Non-pigmented ciliary epithelial cell (primary cell): ENCODE results near the gene FUT2.
"Not testable (repeated sequence)": the region's sequence is repeated elsewhere in the genome, so short reads cannot be mapped to it uniquely, and the experiment has no call there.

Source experiments
- DNase-seq: peaks from one replicate; pipeline ENCODE4 v3.0.0-alpha.2; 2010; ENCODE audit warnings: low read depth

The FUT2 gene

DNA sequence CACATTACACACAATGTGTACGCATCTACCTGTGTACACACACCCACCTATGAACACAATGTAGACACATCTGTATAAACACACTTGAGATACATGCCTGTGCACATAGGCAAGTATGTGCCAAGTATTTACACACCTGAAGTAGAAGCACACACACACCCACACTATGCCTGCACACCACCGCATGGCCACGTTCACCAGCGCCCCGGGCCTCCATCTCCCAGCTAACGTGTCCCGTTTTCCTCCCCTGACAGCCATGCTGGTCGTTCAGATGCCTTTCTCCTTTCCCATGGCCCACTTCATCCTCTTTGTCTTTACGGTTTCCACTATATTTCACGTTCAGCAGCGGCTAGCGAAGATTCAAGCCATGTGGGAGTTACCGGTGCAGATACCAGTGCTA, 6.9 kb downstream of the FUT2 start:
- DNase-seq: no peak

DNA sequence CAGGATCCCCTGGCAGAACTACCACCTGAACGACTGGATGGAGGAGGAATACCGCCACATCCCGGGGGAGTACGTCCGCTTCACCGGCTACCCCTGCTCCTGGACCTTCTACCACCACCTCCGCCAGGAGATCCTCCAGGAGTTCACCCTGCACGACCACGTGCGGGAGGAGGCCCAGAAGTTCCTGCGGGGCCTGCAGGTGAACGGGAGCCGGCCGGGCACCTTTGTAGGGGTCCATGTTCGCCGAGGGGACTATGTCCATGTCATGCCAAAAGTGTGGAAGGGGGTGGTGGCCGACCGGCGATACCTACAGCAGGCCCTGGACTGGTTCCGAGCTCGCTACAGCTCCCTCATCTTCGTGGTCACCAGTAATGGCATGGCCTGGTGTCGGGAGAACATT, 7.5 kb downstream of the FUT2 start:
- DNase-seq: no peak

DNA sequence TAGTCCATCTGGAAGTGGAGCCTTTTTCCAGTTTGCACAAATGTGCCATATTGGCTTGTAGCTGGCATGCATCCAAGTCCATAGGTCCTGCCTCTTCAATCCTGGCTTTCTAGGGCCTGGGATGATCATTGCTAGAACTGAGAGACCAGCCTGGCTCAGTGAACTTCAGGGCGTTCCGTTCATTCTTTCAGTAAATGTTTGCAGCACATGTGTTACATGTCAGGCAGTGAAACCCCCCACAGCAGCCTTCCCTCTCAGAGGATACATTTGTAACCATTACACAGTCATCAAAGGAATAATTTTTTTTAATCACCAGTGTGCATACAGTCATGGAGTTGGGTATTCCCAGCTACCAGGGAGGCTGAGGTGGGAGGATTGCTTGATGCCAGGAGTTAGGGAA, 9.7 kb downstream of the FUT2 start:
- no peak for DNase-seq

DNA sequence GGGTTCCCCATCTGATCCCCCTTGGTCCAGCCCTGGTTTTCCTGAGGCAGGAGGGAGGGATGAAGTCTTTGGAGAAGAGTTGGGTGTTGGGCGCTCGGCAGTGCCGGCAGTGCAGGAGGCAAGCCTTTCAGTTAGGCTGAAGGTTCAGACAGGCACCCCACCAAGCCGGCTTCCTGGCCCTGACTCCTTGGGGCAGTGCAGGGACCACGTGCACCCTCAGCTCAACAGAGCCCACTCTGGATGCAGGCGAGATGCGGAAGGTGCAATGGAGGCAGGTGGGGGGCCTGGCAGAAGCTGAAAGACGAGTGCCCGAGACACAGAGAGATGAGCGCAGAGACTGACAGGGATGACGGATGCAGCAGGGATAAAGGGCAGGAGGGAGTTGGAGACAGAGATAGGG, 12.7 kb downstream of the FUT2 start:
- DNase-seq: no peak

GRCh38 chr19:48711106-48711662, 15.4 kb downstream of the FUT2 start:
- DNase-seq: no peak

DNA sequence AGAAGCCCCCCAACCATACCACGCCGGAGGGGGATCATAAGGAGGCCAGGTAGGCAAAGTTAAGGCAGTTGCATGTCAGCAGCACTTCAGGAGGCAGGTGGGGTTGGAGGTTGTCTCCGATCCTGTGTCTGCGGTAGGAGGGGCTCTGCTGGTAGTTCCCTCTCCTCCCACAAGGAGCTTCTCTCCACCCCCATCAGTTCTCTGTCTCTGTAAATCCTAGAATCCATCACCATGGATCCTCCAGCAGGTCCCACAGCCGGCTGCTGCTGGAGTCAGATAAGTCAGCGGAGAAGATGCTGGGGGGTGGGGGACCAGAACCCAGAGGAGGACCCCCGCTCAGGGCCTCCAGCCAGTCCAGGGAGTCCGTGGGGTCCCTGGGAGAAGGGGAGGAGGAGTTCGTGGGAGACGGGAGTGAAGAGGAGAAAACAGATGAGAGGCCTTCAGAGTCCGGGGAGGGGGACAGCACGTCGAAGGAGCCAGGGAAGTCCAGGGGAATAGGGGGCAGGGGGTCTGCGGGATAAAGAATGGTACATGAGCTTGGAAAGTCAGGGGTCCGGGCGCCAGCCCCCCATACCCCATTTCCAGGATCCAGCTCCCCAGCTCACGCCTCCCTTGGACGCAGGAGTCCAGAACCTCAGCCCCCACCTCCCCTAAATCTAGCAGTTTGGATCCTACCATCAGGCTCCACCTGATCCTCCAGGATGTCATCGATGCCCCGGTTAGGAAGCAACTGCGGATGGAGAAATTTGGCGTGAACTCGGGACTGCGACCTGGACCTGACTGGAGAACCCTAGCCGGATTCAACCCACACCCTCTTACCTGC, 17.5 kb downstream of the FUT2 start:
- DNase-seq: no peak

DNA sequence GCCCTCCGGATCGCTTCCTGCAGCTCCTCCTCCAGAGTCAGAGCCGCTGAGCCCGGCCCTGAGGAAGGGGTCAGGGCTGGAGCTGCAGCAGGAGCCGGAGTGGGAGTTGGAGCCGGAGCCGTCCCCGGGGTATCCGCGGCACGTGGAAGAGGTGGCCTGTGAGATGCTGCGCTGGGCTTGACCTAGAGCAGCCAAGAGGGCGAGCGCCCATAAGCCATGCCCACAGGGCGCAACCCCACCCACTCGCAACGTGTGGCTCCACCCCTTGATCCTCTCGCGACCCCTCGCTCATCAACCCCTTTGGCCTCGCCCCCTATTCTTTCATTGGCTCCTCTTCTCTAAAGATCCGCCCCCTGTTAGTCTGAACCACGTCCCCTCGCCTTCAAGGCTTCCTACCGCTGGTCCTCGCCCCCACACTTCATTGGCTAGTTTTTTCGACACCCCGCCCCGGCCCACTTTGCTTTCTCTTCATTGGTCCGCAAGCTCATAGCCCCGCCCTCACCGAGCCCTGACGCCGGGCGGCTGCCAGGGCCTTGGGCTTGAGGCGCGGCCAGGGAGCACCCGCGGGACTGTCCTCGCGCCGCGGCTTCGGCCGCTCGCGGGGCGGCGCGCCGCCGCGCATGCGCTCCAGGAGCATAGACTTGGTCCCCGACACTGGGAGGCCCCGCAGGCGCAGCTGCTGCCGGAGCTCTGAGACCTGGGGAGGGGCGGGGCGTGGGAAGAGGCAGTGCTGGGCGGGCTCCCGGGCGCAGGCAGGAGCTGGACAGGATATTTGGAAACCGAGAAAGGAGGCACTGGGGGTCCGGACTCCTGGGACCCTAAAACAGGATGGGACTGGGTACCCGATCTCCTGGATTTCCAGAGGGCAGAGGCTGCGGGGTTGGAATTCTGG, 18.3 kb downstream of the FUT2 start:
- peak; percentile 93 for DNase-seq

GRCh38 chr19:48714759-48715675, 19.2 kb downstream of the FUT2 start:
- DNase-seq: no peak

DNA sequence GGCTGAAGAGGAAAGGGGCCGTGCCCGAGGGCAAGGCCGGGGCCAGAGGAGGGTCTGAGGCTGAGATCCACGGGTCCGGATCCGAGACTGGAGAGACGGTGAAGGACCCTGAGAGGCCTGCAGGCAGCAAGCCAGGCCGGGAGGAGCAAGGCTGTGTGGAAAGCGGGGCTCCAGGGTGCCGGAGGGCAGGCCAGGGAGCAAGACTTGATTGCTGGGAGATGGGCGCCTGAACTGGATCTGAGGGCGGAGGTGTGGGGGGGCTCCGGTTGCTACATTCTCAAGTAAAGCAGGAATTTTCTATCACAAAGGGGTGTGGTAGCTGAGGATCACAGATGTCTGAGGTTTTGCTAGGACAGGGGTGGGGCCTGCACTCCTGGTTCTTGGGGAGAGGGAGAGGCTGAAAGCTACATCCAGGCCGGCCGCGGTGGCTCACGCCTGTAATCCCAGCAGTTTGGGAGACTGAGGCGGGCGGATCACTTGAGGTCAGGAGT, 20.0 kb downstream of the FUT2 start:
- DNase-seq: no peak

DNA sequence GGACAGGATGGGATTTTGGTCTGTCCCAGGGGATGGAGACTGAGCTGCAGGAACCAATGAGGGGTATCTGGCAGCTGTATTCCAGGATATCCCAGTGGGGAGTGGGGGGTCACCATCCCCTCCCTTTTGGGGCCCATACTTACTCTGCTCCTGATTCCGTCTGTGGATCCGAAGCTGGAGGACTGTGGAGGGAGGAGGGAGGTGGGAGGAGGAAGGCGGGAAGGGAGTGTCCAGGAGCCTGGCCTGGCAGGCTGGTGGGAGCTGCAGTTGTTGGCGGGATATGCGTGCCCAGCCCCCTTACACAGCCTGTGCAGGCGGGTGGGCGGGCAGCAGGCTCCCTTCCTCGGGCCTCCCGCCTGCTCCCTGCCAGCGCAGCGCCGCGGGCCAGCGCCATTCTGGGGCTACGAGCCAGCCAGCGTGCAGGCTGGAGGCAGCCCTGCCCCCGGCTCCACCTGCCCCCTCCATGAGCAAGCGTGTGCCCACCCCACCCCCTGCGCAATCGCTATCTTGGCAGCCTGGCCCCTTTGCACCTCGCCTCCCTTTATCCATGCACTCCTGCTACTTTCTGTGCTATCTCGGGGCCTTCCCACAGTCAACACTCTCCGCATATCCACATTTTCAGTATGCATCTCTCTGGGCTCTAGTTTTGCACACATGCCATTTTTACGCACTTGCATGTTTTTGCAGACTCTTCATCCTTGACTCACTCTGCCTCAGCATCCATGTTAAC, 21.0 kb downstream of the FUT2 start:
- DNase-seq: no peak

DNA sequence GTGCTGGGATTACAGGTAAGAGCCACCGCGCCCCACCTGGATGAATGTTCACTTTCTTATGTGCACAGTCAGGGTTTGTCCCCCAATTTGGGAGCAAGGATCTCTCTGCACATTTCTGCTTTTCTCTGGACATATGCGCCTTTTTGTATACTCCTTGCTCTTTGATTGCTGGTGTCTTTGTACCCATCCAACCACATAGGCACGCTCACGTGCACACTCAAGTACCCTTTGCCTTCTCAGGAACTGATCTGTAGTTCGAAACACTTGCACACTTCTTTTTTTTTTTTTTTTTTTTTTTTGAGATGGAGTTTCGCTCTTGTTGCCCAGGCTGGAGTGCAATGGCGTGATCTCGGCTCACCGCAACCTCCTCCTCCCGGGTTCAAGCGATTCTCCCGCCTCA, 22.3 kb downstream of the FUT2 start:
- not testable (repeated sequence) for DNase-seq

DNA sequence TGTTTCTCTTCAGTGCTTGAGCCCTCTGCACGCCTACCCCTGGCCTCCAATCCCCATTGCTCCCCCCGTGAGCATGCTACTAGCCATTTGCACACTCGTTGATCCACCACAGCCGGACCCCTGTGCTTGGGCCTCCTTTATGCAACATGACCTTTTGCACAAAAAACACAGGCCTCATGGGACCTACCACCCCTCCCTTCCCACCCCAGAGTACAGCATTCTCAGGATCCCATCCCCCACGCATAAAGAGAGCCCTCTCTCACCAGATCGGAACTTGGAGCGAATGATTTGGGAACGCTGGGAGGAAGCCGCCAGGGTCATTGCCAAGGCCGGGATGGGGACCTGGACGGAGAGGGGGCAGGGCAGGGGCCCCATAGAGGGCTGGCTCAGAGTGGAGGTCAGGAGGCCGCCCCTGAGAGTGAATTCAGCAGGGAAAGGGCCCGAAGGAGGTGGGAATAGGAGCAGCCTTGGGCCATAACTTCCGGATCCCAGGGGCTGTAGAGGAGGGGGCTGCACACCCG, 23.0 kb downstream of the FUT2 start:
- DNase-seq: no peak

DNA sequence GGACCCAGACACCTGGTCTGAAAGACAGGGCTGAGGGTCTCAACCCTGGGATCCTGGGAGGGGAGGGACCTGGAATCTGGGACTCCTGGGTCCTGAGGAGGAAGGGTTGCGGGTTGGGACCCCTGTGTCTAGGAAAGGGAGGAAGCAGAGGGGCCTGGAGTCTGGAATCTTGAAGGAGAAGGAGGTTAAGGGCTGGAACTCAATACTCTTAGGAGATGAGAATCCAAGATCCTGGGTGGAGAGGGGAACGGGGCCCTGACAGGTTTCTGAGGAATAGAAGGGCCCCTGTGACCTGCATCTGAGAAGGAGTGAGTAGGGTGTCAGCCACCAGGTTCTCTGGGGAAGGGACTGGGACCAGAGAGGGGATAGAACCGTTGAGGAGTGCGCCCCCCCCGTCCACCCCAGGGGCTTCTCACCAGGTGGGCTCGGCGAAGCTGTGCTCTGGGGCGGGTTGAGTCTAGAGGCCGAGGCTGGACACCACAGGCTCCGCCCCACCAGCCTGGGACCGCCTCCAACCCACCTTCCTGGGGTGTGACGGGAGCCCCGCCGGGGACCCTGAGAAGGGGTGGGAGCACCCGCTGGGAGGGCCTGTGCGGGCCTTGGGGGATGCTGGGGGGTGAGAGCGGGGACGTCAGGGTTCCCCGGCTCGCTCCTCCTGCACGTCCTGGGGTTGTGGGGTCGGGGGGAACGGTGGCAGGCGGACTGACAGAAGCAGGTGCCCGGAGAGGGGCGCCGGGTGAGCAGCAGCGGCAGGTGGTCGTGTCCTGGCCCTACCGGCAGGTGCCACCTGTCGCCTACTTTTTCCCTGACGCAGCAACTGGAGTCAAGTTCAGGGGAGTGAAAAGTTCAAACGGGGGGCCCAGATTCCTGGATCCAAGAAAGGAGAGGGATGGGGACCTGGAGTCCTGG, 23.7 kb downstream of the FUT2 start, which contains the start of gene MAMSTR:
TSS of gene MAMSTR (minus strand) at position 463 of the 909 bp plus-strand sequence. CDS start 694 bp downstream, outside the sequence.
- no peak for DNase-seq

DNA sequence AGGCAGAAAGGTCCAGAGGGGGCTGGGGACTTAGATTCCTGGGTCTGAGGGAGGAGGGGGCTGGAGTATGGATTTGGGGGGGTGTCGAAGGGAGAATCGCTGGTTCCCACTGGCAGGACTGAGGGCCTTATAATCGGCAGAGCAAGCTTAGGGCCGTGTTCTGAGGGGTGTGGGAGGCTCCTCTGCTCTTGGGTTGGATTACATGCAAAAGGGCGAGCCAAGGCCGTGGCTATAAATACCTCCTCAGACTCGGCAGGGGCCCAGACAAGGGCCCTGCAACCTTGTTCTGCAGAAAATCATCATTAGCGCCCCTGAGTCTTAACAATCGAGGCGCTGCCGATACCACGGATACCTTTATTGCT, 24.5 kb downstream of the FUT2 start:
- DNase-seq: no peak

- peak; percentile 97 for DNase-seq
Measured at GRCh38 chr19:48720613-48721296, 25.0 kb downstream of the FUT2 start.

DNA sequence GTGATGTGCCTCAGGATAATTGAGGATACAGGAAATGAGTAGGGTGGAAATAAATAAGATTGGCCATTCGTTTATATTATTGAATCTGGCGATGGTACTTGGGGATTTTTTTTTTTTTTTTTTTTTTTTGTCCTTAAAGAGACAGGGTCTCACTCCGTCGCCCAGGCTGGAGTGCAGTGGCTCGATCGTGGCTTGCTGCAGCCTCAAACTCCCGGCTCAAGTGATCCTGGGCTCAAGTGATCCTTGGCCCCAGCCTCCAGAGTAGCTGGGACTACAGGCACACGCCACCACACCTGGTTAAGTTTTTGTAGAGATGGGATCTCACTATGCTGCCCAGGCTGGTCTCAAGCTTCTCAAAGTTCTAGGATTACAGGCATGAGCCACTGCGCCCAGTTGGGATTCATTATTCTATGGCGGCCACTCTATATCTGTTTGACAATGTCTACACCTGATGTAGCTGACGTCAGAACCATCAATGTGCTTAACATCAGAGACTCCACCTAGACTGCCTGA, 26.5 kb downstream of the FUT2 start:
- no peak for DNase-seq

- DNase-seq: peak; percentile 41
Measured at GRCh38 chr19:48724796-48725753, 29.3 kb downstream of the FUT2 start.

- DNase-seq: no peak
Measured at GRCh38 chr19:48726556-48726955, 30.8 kb downstream of the FUT2 start.
